SW 1271 (cell line): ENCODE results near the gene ESF1.

Experiments
- DNase-seq, 2 experiments: peaks; one replicate each; lab custom pipeline; 2025; lab: John Stamatoyannopoulos, UW

The ESF1 gene

DNA sequence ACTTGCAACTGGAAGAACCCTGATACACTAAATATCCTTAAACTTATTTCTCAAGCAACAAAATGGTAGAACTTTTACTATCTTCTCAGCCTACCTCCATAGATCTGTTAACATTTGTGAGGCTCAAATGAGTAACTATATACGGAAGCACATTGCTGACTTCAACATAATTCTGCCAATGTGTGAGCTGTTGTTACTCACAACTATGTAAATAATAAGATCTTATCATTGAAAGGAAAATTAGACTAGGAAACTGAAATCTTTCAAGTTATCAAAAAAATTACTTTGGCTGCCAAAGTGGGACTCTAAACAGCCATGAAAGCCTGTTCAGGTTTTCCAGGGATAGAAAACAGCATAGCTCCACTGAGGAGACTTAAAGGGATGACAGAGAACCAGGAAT is 105.8 kb downstream of the ESF1 start:
- no peak for DNase-seq

- no peak for DNase-seq
Measured at GRCh38 chr20:13677241-13677640, 107.5 kb downstream of the ESF1 start.

- no peak for DNase-seq
Measured at GRCh38 chr20:13676682-13677081, 108.0 kb downstream of the ESF1 start.

- DNase-seq: no peak
Measured at GRCh38 chr20:13672690-13673089, 112.0 kb downstream of the ESF1 start.

DNA sequence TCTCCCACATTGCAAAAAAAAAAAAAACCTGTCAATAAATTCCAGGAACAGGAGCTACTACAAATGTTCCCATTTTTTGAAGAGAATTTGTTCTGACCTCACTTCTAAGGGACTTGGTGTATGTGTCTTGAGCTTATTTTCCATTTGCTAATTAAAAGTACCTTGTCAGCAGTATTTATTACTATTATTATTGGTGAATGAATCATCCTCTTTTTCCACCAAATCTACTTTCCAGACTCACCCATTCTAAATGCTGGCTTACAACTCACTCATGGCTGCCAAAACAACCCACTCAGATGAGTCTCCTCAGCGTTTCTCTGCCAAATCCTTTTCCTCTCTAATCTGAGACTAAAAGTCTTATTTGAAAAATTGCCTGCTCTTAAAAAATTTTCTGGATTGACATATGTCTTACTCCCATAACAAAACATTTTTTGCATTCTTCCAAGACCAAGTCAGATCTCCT is 112.8 kb downstream of the ESF1 start:
- no peak for DNase-seq

- DNase-seq: no peak
Measured at GRCh38 chr20:13671512-13671911, 113.2 kb downstream of the ESF1 start.

DNA sequence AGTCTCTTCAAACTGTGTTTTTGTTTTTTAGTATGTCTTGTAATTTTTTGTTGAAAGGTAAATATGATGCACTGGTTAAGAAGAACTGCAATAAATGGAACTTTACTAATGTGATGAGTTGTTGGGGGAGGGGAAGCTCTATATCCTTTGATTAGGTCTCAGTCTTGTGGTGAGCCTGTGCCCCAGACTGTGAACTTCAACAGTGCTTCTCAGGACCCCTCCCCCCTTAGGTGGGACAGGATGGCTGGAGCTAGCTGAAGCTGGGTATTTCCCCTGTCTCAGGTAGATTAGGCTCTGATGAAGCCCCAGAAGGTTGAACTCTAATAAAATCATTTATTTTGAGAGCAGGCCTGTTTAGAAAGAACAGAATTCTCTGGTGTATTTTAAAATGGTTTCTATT is 114.6 kb downstream of the ESF1 start:
- no peak for DNase-seq

- no peak for DNase-seq
Measured at GRCh38 chr20:13665709-13666395, 118.9 kb downstream of the ESF1 start.
